K562 (cell line): ENCODE data around the gene UGT2B7. TPM values are rescaled to one million over a fixed set of nuclear protein-coding genes. Genes with fewer than 3 reads are reported as not detected.

ENCODE experiments used
- ATAC-seq: fragments of 200-7000 bp; cut with Tn5 transposase; 3 replicates; pipeline ENCODE4 v1.9.1; 2020; ENCODE audit warnings: moderate library complexity
- BruUV-seq: library from RNA; stranded (reverse); fragments of 400-500 nt; replicated peaks from 2 replicates; lab custom pipeline; 2021; lab: Mats Ljungman, UMichigan
- CTCF ChIA-PET: fragments of 300-600 bp; formaldehyde crosslinking; extraction: SDS; loops from one replicate; lab custom pipeline; 2021; ENCODE audit warnings: low intra/inter-chr PET ratio; lab: Yijun Ruan, JAX
- POLR2A ChIA-PET: fragments of 300-600, 350-650 bp; sonication (Branson Sonifier 250); formaldehyde crosslinking; extraction: SDS; loops from one replicate; lab custom pipeline; 2021; ENCODE audit warnings: antibody characterized with exemption, inconsistent platforms; lab: Yijun Ruan, JAX
- DNase-seq, 4 experiments: peaks; one replicate each; pipeline versions ENCODE4 v3.0.0 to v3.0.0-alpha.2; 2011 to 2018; ENCODE audit warnings: low spot score in 3 of 4, mixed read lengths in 3 of 4; ENCODE audit errors: extremely low read depth in 1 of 4
- FAIRE-seq: peaks from 2 replicates; lab custom pipeline; 2011; peaks lifted over from hg19 to GRCh38; lab: Jason Lieb, UNC
- H2AFZ ChIP-seq: 2 replicates; pipeline ENCODE4 v1.6.0; 2011; ENCODE audit warnings: low read depth, low read length, control low read depth, inconsistent platforms
- H3K27ac ChIP-seq: fragments of 200-600 bp; 3 replicates; pipeline ENCODE4 v1.8.0; 2011; ENCODE audit warnings: low read depth, mild to moderate bottlenecking, control low read depth, inconsistent platforms, low read length, moderate library complexity, mixed read lengths; ENCODE audit errors: extremely low read depth
- H3K27me3 ChIP-seq, 2 experiments: fragments of 300-600 bp in 1 of 2; 2 replicates in 1 of 2; 3 replicates in 1 of 2; pipeline versions ENCODE4 v1.6.0 to v1.8.0; 2011; ENCODE audit warnings: inconsistent platforms in 2 of 2, low read length in 2 of 2, mild to moderate bottlenecking in 1 of 2, mixed read lengths in 1 of 2, moderate library complexity in 1 of 2; ENCODE audit not compliant: control insufficient read depth in 2 of 2, insufficient read depth in 2 of 2
- H3K36me3 ChIP-seq: fragments of 300-600 bp; 3 replicates; pipeline ENCODE4 v1.8.0; 2011; ENCODE audit warnings: mild to moderate bottlenecking, low read length, inconsistent platforms; ENCODE audit not compliant: control insufficient read depth, insufficient read depth
- H3K4me1 ChIP-seq, 2 experiments: fragments of 200-600 bp in 1 of 2; replicated peaks in 1 of 2; 2 replicates in 1 of 2; 3 replicates in 1 of 2; pipeline versions ENCODE4 v1.5.1 to v1.8.0; 2011; ENCODE audit warnings: inconsistent platforms in 2 of 2, low read length in 2 of 2, mild to moderate bottlenecking in 1 of 2, mixed read lengths in 1 of 2, moderate library complexity in 1 of 2; ENCODE audit not compliant: control insufficient read depth in 2 of 2, insufficient read depth in 2 of 2
- H3K4me2 ChIP-seq: 2 replicates; pipeline ENCODE4 v1.6.1; 2011; ENCODE audit warnings: low read length, control low read depth, inconsistent platforms, mixed read lengths; ENCODE audit not compliant: insufficient read depth
- H3K4me3 ChIP-seq: fragments of 200-600 bp; sonication (generic), shearing (Covaris generic); 2 replicates; pipeline ENCODE4 v1.5.1; 2016; ENCODE audit warnings: control low read depth, inconsistent platforms
- H3K79me2 ChIP-seq: fragments of 200-600 bp; 3 replicates; pipeline ENCODE4 v1.8.0; 2011; ENCODE audit warnings: low read length, inconsistent platforms; ENCODE audit not compliant: control insufficient read depth, insufficient read depth
- H3K9ac ChIP-seq, 2 experiments: 2 replicates each; pipeline versions ENCODE4 v1.6.0 to v1.6.1; 2011; ENCODE audit warnings: low read depth in 2 of 2, low read length in 2 of 2, control low read depth in 1 of 2, inconsistent platforms in 1 of 2, mild to moderate bottlenecking in 1 of 2, mixed read lengths in 1 of 2; ENCODE audit not compliant: insufficient read depth in 1 of 2
- H3K9me1 ChIP-seq: one replicate; pipeline ENCODE4 v1.6.0; 2011; ENCODE audit warnings: inconsistent platforms, mild to moderate bottlenecking, low read length, moderate library complexity; ENCODE audit not compliant: control insufficient read depth, insufficient read depth
- H3K9me3 ChIP-seq: replicated peaks from 2 replicates; pipeline ENCODE4 v1.5.1; 2011; ENCODE audit warnings: low read depth, low read length, inconsistent platforms; ENCODE audit not compliant: control insufficient read depth, insufficient read depth
- H4K20me1 ChIP-seq: replicated peaks from 2 replicates; pipeline ENCODE4 v1.6.1; 2011; ENCODE audit warnings: low read length, inconsistent platforms, mixed read lengths; ENCODE audit not compliant: control insufficient read depth, insufficient read depth
- CAMTA2 ChIP-seq: fragments of 250-450 bp; sonication (Bioruptor Pico); conservative IDR thresholded peaks from 2 replicates; pipeline ENCODE4 v1.5.1; 2022
- GTF2E2 ChIP-seq: fragments of 200-800 bp; sonication (Bioruptor generic); IDR thresholded peaks from 2 replicates; pipeline ENCODE4 v1.6.1; 2016; ENCODE audit warnings: missing genetic modification characterization, missing compliant biosample characterization
- HEY1 ChIP-seq: fragments of 250-450 bp; sonication (Bioruptor Pico); IDR thresholded peaks from 2 replicates; pipeline ENCODE4 v1.5.0; 2020; ENCODE audit warnings: mild to moderate bottlenecking, moderate library complexity, borderline replicate concordance
- MECOM ChIP-seq: fragments of 250-450 bp; sonication (Bioruptor Pico); IDR thresholded peaks from 2 replicates; pipeline ENCODE4 v1.8.0; 2022; ENCODE audit warnings: inconsistent platforms
- PHF20 ChIP-seq: fragments of 450-650 bp; IDR thresholded peaks from 2 replicates; pipeline ENCODE4 v1.6.1; 2018; ENCODE audit not compliant: partially characterized antibody
- POLR2B ChIP-seq: fragments of 450-650 bp; IDR thresholded peaks from 2 replicates; pipeline ENCODE4 v1.6.1; 2018; ENCODE audit warnings: low read depth; ENCODE audit not compliant: partially characterized antibody
- SIN3B ChIP-seq: fragments of 450-650 bp; IDR thresholded peaks from 2 replicates; pipeline ENCODE4 v1.6.1; 2017; ENCODE audit warnings: low read depth, mild to moderate bottlenecking, moderate library complexity
- ZFPM2 ChIP-seq: fragments of 250-450 bp; sonication (Bioruptor Pico); IDR thresholded peaks from 2 replicates; pipeline ENCODE4 v1.5.1; 2022; ENCODE audit warnings: mild to moderate bottlenecking
- ZNF133 ChIP-seq: fragments of 250-450 bp; sonication (Bioruptor Pico); IDR thresholded peaks from 2 replicates; pipeline ENCODE4 v1.4.0; 2020; ENCODE audit warnings: mild to moderate bottlenecking
- ZNF3 ChIP-seq: fragments of 250-450 bp; sonication (Bioruptor Pico); IDR thresholded peaks from 2 replicates; pipeline ENCODE4 v1.5.0; 2021; ENCODE audit warnings: mild to moderate bottlenecking, moderate library complexity
- WGBS: fragments of 100-300 bp; shearing (Covaris generic); methylation state at CpG from one replicate; pipeline ENCODE4 v1.1.6; 2016; ENCODE audit warnings: low coverage, mixed read lengths; ENCODE audit not compliant: insufficient coverage; ENCODE audit errors: missing lambda C conversion rate; 5-methylcytosine and 5-hydroxymethylcytosine counted together
- in situ Hi-C: fragments of 300-500 bp; cut with MboI; formaldehyde crosslinking; loops from 4 replicates; pipeline ENCODE4 v1.15.0; 2018; ENCODE audit warnings: inconsistent platforms, mixed read lengths
- intact Hi-C: fragments of 100-400 bp; cut with micrococcal nuclease; formaldehyde crosslinking; loops from 2 replicates; pipeline ENCODE4 v1.14.2; 2022
- polyA plus RNA-seq, 8 experiments: library from polyadenylated mRNA; depleted of rRNA in 4 of 8; stranded (reverse) in 5 of 8; unstranded in 3 of 8; fragments of >200 nt; fragmentation: Nextera tagmentation in 2 of 8; fragmentation: Illumina TruSeq in 1 of 8; extraction: Ambion mirVana in 2 of 8; extraction: Trizol in 1 of 8; gene quantifications; 2 replicates each; pipeline versions ENCODE4 v1.2.1 to v1.2.3, GENCODE V29; 2011 to 2014; ENCODE audit warnings: inconsistent platforms in 1 of 8, missing spikeins in 1 of 8
- total RNA-seq, 7 experiments: library from RNA; depleted of rRNA in 6 of 7; stranded (reverse); fragments of >200 nt in 6 of 7; fragmentation: Illumina TruSeq in 2 of 7; extraction: Trizol in 2 of 7; gene quantifications; 2 replicates each; pipeline versions ENCODE4 v1.2.1 to v1.2.3, GENCODE V29; 2011 to 2021; ENCODE audit warnings: low replicate concordance in 1 of 7
- TF ChIP-seq, protein P1 (sequence below): fragments of 150-350 bp; conservative IDR thresholded peaks from 2 replicates; pipeline ENCODE4 v1.6.1; 2014; ENCODE audit warnings: low read length
- TF ChIP-seq, protein P2 (sequence below): fragments of 450-650 bp; formaldehyde crosslinking; IDR thresholded peaks from 2 replicates; pipeline ENCODE4 v1.4.0; 2022; ENCODE audit warnings: mild to moderate bottlenecking, moderate library complexity
- TF ChIP-seq, protein P3 (sequence below): fragments of 200-800 bp; sonication (Bioruptor generic); IDR thresholded peaks from 2 replicates; pipeline ENCODE4 v1.6.1; 2016; ENCODE audit warnings: missing genetic modification characterization, missing compliant biosample characterization

Gene UGT2B7
- total and polyA plus RNA-seq, 9 of the 15 experiments (the other 6 are each of a cell fraction or from before 2014, with no cell fraction given), result 0.04 to 0.18 (median 0.14) TPM; not detected in 5

DNA sequence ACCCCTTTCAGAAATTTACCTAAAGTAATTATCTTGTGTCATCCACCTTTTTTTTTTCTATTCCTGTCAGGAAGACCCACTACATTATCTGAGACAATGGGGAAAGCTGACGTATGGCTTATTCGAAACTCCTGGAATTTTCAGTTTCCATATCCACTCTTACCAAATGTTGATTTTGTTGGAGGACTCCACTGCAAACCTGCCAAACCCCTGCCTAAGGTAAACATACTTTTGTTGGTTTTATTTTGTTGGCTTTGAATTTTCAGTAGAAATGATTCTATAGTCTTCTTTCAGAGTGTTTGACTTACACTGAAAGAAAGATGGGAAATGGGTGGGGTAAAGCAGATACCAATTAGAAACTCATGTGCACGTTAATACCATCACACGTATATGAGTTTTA lies 2.2 kb downstream of the UGT2B7 start (continued):
- TF ChIP-seq POLR2B (no peak), ZNF3 (CRISPR knock-in tag) (no peak)
- TF ChIP-seq, protein P1, sequence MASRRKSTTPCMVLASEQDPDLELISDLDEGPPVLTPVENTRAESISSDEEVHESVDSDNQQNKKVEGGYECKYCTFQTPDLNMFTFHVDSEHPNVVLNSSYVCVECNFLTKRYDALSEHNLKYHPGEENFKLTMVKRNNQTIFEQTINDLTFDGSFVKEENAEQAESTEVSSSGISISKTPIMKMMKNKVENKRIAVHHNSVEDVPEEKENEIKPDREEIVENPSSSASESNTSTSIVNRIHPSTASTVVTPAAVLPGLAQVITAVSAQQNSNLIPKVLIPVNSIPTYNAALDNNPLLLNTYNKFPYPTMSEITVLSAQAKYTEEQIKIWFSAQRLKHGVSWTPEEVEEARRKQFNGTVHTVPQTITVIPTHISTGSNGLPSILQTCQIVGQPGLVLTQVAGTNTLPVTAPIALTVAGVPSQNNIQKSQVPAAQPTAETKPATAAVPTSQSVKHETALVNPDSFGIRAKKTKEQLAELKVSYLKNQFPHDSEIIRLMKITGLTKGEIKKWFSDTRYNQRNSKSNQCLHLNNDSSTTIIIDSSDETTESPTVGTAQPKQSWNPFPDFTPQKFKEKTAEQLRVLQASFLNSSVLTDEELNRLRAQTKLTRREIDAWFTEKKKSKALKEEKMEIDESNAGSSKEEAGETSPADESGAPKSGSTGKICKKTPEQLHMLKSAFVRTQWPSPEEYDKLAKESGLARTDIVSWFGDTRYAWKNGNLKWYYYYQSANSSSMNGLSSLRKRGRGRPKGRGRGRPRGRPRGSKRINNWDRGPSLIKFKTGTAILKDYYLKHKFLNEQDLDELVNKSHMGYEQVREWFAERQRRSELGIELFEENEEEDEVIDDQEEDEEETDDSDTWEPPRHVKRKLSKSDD, result no peak
- TF ChIP-seq, protein P2, sequence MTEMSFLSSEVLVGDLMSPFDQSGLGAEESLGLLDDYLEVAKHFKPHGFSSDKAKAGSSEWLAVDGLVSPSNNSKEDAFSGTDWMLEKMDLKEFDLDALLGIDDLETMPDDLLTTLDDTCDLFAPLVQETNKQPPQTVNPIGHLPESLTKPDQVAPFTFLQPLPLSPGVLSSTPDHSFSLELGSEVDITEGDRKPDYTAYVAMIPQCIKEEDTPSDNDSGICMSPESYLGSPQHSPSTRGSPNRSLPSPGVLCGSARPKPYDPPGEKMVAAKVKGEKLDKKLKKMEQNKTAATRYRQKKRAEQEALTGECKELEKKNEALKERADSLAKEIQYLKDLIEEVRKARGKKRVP (CRISPR knock-in tag), result no peak

DNA sequence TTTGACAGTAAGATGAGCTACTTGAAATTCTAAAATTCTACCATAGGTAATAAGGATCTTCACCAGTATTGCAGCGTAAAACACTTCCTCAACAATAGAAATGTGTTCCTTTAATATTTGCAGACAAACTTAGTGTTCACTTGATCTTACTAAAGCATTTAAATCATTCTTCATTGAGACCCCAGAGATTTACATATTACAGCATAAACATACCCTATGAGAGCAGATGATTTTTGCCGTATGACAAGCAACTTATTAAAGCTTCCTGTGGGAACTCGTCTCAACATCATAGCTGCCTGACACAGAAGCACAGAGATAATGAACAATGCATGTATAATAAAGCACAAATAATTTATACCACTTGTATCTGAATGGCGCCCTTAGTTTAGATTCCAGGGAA lies 3.6 kb downstream of the UGT2B7 start:
- no peaks in the 10 kb centered on the region for H3K9me3 ChIP-seq
- H3K4me3 ChIP-seq, result no peak overlapping the region
- H3K79me2 ChIP-seq, result no peaks in the 10 kb centered on the region
- intact Hi-C loops, result no loop called here
- no peak overlapping the region for H3K27ac ChIP-seq
- POLR2A ChIA-PET, result no interaction called here
- no TSS peak for BruUV-seq
- H3K4me1 ChIP-seq, result no peaks in the 10 kb centered on the region
- TF ChIP-seq GTF2E2 (no peak), HEY1 (CRISPR knock-in tag) (no peak), SIN3B (no peak), ZNF133 (CRISPR knock-in tag) (no peak), PHF20 (no peak), ZFPM2 (CRISPR knock-in tag) (no peak), MECOM (CRISPR knock-in tag) (no peak), CAMTA2 (CRISPR knock-in tag) (no peak)
- TF ChIP-seq, protein P3, sequence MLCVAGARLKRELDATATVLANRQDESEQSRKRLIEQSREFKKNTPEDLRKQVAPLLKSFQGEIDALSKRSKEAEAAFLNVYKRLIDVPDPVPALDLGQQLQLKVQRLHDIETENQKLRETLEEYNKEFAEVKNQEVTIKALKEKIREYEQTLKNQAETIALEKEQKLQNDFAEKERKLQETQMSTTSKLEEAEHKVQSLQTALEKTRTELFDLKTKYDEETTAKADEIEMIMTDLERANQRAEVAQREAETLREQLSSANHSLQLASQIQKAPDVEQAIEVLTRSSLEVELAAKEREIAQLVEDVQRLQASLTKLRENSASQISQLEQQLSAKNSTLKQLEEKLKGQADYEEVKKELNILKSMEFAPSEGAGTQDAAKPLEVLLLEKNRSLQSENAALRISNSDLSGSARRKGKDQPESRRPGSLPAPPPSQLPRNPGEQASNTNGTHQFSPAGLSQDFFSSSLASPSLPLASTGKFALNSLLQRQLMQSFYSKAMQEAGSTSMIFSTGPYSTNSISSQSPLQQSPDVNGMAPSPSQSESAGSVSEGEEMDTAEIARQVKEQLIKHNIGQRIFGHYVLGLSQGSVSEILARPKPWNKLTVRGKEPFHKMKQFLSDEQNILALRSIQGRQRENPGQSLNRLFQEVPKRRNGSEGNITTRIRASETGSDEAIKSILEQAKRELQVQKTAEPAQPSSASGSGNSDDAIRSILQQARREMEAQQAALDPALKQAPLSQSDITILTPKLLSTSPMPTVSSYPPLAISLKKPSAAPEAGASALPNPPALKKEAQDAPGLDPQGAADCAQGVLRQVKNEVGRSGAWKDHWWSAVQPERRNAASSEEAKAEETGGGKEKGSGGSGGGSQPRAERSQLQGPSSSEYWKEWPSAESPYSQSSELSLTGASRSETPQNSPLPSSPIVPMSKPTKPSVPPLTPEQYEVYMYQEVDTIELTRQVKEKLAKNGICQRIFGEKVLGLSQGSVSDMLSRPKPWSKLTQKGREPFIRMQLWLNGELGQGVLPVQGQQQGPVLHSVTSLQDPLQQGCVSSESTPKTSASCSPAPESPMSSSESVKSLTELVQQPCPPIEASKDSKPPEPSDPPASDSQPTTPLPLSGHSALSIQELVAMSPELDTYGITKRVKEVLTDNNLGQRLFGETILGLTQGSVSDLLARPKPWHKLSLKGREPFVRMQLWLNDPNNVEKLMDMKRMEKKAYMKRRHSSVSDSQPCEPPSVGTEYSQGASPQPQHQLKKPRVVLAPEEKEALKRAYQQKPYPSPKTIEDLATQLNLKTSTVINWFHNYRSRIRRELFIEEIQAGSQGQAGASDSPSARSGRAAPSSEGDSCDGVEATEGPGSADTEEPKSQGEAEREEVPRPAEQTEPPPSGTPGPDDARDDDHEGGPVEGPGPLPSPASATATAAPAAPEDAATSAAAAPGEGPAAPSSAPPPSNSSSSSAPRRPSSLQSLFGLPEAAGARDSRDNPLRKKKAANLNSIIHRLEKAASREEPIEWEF (CRISPR knock-in tag), result no peak
- TF ChIP-seq, all 486 proteins: peak for 0
- FAIRE-seq (no peak), ATAC-seq (no peak), DNase-seq (no peak)
- no peak overlapping the region for H3K9ac ChIP-seq
- no peaks in the 10 kb centered on the region for H3K9me1 ChIP-seq
- no peaks in the 10 kb centered on the region for H3K36me3 ChIP-seq
- no peak overlapping the region for H3K4me2 ChIP-seq
- H4K20me1 ChIP-seq, result no peaks in the 10 kb centered on the region
- no peaks in the 10 kb centered on the region for H3K27me3 ChIP-seq
- CTCF ChIA-PET, result no interaction called here
- 6% methylated on average over 4 of the region's 4 CpGs for WGBS
- no peak overlapping the region for H2AFZ ChIP-seq
- in situ Hi-C loops, result no loop called here
